GM18873 (cell line): ENCODE data around the gene ECHDC3.

ENCODE experiments used
- ATAC-seq: cut with Tn5 transposase; IDR thresholded peaks from one replicate; pipeline ENCODE4 v1.9.1; 2021; ENCODE audit warnings: mild to moderate bottlenecking, moderate library complexity, moderate number of reproducible peaks; ENCODE audit not compliant: unreplicated experiment, low FRiP score

ECHDC3 gene

DNA sequence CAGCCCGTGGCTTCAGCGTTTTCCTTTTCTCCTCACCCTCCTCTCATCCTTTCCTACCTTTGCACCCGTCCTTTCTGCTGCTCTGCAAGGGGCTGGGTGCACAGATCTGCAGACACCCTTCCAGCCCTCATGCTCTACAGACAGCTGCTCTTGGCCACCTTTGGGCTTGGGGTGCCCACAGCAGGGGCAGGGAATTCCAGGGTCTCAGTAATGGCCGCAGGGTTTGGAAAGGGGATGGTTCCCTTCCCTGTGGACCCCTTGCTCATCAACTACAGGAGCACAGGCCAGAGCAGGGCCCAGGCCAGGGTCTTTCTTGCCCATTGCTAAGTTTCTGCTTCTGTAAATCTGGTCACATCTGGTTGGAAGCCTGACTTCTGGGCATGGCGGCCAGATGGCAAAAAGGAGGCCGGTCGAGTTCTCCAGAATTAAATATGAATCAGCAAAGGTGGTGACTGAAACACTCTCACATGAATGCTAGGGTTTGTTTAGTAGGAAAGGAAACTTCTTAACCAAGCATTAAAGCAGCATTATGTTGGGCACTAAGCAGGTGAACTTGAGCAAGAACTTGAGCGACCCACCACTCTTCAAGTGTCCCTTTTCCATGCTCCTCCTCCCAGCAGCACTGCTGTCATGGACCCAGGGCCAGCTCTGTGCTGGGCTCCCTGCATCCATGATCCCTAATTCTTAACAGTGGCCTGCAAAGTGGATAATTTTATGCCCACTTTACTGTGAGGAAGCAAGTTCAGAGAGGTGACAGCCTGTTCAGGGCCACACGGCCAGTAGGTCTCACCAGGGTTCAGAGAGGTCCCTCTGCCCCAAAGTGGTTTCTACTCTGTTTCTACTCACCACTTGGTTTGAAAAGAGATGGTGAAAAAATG is 1.5 kb downstream of the ECHDC3 start:
- no peak for ATAC-seq

DNA sequence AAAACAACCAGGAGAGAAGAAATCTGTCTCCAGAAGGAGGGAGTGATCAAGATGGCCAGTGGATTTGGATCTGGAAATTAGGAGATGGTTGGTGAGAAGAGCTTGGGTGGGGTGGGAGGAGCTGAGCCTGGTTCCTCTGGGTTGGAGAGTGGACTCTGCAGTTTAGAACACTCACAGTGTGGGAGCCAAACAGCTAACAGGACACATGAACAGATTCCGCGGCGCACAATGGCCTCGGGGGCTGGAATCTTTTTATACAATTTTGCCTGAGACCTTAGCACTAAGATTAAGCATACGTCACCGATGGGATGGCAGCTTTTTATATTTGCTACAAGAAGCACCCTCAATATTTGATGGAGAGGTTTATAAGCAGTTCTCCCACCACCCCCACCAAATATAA is 2.9 kb downstream of the ECHDC3 start:
- no peak for ATAC-seq

DNA sequence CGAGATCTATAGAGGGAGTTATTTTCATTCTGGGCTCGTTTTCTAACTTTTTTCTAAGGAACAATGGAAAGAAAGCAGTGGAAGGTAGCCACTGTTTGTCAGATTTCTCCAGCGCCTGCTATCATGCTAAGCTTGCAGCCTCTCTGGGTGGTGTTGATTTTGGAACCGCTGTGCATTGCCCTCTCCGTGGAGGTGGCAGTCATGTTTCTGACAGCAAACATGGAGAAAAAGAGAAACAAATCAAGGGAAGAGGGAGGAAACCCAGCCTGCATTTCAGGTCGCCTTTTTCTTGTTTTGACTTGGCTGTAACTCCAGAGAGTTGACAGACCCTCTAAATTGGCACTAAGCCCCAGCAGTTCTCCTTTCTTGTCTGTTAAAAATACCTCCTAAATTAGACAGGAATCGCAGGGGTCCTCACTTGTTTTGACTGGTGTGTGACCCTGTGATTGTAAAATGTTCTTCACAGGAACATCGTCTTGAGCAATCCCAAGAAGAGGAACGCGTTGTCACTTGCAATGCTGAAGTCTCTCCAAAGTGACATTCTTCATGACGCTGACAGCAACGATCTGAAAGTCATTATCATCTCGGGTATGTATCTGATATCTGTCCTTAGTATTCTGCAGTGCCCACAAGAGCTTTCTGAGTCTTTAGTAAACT is 4.8 kb downstream of the ECHDC3 start:
- ATAC-seq, result no peak

DNA sequence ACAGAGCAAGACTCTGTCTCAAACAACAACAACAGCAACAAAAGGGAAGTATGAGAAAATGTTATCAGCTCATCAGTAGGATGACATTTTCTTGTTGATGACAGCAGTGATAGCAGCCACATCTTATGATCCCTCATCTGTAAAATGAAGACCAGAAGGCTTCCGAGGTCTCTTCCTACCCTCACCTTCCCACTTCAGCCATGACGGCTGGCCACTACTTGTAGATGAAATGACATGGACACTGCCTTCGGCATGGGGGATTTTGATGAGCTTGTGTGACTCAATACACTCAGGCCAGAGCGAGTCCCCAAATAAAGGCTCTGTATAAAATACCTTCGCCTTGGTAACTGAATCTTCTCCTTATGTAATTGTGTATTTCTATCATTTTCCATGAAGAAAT is 6.7 kb downstream of the ECHDC3 start:
- no peak for ATAC-seq

DNA sequence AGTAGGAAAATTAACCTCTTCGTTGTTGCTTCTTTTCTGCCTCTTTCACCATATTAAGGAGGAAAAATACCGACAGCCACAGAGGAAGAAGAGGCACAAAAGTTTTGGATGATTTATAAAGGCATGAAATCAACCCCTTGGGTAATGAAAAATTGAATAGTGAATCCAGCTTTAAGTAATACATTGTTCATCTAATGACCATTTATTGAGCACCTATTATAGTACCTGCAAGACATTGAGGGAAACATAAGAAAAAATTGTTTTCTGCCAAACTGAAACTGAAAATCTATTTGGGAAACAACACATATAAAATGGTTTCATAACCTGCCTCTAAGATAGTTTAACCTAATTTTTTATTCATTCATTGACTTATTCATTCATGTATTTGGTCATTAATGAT is 8.2 kb downstream of the ECHDC3 start:
- ATAC-seq, result no peak

DNA sequence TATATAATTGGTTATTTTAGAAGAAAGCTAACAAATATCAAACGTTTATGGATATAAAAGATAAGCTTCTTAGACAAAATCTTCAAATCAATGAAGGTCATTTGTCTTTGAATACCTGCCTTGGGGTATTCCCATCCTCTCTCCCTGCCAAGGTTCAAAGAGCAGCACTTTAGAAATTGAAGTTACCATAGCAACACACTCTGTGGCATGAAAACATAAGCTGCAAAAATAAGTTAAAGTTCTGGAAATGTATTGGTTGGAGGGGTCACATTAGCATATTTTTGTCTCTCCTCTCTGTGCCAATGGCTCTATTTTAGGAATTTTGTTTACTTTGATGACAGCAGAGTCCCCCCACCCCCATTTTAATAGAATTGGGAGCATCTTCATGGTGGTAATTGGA is 12.0 kb downstream of the ECHDC3 start:
- ATAC-seq, result no peak

DNA sequence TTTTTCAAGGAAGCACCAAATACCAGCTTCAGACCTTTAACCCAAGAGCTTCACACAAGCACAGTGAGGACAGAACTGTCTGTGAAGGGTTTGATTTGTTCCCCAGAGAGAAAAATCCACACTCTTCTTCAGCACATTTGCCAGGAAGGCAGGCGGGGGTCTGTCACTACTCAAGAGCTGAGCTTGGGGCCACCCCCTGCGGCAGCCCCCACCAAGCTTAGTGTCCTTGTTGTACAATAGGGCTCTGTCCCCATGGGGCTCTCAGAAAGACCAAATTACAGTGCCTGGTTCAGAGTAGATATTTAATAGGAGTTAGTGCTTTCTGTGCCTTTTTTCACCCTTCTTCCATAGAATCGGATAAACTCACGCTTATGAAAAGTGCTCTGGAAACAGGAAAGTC is 12.4 kb downstream of the ECHDC3 start:
- ATAC-seq, result no peak

DNA sequence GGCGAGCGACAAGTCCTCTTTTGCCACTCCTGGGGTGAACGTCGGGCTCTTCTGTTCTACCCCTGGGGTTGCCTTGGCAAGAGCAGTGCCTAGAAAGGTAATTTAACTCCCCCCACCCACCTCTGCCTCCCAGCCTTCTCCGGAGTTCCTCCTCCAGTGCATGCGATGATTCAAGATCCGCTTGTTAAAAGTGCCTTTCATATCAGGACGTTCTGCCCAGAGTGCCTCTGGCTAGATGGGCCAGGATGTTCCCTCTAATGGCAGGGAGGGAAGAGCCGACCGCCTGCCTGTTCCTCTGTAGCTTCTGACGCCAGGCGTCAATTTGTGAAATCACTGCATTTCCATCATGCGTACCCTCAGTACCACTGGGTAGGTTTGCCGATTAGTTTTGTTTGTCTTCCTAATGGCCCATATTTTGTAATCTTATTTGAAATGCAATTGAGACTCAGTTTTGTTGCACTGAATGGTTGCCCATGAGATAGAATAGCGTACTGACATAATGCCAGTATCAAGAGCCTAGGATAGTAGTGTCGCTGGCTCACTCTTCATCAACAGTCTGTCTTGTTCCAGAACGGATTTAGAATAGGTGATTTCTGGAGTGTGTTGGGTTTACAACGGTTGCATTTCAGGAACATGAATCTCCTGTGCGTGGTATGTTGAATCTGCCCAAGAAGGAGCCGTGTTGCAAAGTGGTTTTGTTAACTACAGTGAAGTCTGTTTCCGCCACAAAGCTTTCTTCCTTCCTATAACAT is 13.5 kb downstream of the ECHDC3 start:
- no peak for ATAC-seq

DNA sequence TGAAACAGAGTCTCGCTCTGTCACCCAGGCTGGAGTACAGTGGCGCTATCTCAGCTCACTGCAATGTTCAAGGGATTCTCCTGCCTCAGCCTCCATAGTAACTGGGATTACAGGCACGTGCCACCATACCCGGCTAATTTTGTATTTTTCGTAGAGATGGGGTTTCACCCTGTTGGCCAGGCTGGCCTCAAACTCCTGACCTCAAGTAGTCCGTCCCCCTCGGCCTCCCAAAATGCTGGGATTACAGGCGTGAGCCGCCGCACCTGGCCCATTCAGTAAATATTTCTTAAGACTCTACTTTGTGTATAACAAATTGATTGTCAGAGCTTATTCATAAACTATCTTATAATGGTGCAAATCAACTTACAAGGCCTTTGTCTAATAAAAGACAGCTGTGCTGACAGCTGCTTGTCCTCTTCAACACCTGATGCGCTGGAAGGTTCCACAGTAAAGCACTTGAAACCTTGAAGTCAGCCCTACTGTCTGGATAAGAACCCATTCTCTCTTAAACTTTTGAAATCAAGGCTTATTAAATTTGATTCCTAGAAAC is 14.7 kb downstream of the ECHDC3 start:
- ATAC-seq, result no peak

DNA sequence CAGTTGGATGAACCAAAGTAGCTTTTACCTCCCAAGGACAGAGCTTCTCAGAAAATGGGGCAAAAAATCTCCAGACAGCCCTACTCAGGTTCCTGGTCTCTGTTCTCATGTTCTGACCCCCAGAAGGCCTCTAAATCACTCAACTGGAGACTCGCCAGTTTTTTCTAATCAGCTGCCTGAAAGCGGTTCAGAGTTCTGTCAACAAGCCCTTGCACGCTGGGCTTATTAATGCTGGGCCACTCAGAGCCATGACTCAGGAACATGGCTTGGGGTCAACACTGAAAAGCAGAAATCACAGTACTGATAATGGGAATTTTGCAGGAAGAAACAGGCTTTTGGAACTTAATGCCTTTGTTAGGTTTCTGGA is 15.3 kb downstream of the ECHDC3 start:
- ATAC-seq, result no peak

DNA sequence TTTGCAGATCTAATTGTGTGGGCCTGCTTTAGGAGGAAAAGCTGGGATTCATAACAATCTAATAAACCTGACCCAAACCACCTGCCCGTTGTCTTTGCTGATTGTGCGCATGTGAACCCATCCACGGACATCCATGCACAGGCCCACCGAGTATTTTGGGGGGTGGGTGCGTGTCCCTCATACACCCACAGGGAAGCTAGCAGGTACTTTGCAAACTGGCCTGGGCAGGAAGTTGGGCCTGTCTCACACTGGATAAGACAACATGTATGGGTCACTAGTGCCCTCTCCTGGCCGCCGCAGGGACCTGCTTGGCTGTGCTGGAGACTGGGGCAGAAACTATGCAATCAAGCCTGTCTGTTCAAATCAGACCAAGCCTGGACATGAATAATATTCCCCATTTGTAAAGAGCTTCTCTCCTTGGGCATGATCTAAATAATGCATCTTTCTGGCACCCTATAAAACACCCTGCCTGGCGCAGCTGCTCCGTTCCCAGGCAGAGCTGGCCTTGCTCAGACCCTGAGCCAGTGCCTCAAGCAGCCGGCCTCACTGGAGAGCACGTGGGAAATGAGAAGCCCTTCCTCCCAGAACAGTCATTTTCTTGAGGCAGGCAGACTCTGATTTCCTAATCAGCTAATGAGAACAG is 15.8 kb downstream of the ECHDC3 start:
- ATAC-seq, result peak; percentile 91

DNA sequence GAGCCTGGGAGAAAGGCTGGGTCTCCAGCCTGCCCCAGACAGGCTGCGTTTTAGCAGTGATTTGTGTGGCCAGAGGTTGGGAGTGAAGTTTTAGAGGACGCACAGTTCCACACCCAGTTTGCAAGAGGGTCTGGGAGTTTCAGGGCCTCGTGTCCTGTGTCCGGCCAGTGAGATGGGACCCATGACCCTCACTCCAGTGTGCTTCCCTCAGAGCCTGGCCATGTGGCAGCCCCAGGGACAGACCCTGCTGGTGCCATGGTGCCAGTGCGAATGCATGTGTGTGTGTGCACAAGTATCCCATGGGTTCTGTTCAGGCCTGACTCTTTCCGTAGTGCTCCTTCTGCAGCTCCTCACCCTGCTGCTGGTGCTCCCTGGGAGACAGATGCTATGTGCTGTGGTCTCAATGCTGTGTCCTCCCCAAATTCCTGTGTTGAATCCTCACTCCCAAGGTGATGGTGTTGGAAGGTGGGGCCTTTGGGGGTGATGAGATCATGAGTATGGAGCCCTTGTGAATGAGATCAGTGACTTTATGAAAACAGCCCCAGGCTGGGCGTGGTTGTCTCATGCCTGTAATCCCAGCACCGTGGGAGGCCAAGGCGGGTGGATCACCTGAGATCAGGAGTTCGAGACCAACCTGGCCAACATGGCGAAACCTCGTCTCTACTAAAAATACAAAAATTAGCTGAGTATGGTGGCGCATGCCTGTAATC is 16.5 kb downstream of the ECHDC3 start:
- no peak for ATAC-seq

DNA sequence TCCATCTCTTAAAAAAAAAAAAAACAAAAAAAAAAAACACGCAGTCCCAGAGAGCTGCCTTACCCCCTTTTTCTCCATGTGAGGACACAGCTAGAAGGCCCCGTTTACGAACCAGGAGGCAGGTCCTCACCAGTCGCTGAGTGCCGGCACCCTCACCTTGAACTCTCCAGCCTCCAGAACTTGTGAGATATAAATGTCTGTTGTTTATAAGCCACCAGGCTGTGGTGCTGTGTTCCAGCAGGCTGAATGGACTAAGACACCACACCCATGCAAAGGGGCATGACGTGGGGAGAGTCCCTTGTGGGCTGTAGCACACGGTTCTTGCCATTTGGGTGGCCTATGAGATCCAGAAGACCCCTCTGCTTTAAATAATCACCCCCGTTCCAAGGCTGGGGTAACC is 17.2 kb downstream of the ECHDC3 start:
- ATAC-seq, result no peak

DNA sequence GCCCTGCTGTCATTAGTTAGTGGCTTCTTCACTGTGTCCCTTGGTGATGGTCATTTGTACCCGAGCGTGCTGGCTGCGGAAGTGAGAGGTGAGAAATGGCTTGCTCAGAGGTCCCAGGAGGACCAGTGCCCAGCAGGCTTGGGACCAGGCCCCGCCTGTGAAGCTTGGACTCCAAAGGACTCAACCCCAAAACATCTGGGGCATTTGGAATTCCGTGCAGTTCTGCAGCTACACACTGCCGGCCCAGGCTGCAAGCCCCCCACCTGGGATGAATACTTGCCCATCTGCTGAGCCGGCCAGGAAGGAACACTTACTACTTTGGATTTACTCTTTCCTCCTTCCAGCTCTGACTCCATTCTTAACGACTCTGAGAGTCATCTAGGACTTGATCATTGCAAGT is 18.0 kb downstream of the ECHDC3 start:
- no peak for ATAC-seq

DNA sequence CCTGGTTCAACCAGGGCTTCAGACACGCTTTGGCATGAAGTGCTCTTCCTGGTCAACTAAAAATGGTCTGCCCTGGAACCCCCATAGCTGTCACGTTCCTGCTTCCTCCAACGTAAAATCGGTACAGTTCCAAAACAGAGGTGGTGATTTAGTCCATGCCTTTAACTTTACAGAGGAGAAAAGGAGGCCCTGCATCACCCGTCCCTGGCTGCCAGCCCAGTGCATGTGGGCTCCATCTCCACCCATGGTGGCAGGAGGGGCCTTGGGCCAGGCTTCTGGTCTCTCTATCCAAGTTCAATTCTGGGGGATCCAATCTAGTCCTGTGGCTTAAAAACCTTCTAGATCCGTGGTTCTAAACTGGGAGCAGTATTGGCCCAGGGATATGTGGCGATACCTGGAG is 18.7 kb downstream of the ECHDC3 start:
- ATAC-seq, result no peak

DNA sequence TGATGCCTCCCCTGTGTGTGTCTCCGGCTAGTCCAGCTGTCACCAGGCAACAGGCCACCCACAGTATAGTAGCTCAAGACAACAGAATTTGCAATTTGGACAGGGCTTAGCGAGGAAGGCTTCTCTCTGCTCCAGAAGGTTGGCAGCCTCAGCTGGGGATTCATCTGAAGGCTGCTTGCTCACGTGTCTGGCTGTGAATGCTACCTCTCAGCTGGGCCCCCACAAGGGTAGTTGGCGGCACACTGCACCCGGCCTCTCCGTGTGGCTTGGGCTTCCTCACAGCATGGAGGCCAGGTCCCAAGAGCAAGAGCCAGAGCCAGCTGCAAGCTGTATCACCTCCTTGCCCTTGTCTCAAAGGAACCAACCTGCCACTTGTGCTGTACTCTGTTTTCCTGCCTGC is 19.2 kb downstream of the ECHDC3 start:
- ATAC-seq, result no peak

DNA sequence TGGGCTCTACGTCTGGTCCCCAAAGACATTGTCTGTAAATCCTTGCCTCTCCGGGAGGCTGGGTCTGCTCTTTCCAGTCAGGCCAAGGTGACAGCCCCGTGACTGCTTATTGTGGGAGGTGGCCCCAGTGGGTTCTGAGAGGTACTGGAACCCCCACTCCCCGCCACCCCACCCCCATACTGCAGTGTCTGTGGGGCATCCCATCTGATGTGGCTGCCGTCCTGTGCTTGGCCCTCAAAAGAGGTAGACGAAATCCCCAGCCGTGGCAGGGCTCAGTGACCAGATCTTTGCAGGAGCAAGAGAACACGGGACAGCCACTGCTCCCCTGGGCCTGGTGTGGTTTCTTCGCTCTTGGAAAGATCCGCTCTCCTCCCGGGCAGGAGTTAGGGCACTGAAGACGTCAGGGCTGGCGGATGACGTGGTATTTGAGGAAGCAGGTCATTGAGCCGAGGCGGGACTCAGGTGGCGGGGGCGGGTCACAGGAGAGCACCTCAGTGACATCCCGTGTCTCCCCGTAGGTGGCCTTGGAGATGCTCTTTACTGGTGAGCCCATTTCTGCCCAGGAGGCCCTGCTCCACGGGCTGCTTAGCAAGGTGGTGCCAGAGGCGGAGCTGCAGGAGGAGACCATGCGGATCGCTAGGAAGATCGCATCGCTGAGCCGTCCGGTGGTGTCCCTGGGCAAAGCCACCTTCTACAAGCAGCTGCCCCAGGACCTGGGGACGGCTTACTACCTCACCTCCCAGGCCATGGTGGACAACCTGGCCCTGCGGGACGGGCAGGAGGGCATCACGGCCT is 20.7 kb downstream of the ECHDC3 start:
- ATAC-seq, result no peak

DNA sequence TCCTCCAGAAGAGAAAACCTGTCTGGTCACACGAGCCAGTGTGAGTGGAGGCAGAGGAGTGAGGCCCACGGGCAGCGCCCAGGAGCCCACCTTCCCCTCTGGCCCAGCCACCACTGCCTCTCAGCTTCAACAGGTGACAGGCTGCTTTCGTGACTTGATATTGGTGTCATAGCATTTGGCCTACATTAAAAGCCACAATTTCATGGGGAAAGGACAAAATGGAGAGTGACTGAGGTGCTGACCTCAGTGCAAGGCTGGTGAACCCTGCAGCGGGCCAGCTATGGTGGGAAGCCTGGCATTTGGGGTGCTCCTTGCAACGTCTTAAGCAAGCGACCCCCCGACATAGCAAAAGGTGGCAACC is 21.3 kb downstream of the ECHDC3 start:
- no peak for ATAC-seq

DNA sequence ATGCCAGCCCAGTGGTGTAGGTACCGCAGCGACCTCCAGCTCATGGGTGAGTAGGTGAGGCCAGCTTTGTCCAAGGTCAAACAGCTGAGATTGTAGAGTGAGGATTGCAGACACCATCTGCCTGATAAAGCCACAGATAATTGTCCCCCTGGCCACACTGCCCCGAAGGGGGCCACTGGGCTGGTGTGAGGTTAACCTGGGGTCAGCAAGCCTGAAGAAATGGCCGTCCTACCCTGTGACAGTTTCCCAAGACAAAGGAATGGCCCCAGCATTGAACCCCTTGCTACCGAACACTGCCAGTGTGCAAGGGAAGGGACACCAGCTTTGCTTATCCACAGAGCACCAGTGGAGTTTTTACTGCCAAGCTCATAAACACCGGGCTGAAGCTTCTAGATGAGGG is 23.0 kb downstream of the ECHDC3 start:
- no peak for ATAC-seq
